ENCODE measurements around the gene ARPP19.

Gene ARPP19

DNA sequence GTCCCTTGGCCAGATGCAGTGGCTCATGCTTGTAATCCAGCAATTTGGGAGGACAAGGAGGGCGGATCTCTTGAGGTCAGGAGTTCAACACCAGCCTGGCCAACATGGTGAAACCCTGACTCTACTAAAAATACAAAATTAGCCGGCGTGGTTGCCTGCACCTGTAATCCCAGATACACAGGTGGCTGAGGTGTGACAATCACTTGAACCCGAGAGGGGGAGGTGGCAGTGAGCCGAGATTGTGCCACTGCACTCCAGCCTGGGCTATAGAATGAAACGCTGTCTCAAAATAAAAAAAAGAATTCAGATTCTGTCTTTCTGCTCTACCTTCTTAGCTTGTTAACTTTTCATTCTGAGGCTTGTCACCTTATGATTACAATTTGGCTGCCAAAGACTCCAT, 62.3 kb downstream of the ARPP19 start:
- no peak overlapping the region for H3K4me3 ChIP-seq (replicated peaks; ENCODE audit: insufficient read depth, low read length)
- TF ChIP-seq, protein P1, sequence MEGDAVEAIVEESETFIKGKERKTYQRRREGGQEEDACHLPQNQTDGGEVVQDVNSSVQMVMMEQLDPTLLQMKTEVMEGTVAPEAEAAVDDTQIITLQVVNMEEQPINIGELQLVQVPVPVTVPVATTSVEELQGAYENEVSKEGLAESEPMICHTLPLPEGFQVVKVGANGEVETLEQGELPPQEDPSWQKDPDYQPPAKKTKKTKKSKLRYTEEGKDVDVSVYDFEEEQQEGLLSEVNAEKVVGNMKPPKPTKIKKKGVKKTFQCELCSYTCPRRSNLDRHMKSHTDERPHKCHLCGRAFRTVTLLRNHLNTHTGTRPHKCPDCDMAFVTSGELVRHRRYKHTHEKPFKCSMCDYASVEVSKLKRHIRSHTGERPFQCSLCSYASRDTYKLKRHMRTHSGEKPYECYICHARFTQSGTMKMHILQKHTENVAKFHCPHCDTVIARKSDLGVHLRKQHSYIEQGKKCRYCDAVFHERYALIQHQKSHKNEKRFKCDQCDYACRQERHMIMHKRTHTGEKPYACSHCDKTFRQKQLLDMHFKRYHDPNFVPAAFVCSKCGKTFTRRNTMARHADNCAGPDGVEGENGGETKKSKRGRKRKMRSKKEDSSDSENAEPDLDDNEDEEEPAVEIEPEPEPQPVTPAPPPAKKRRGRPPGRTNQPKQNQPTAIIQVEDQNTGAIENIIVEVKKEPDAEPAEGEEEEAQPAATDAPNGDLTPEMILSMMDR (IDR thresholded peaks at IDR 0.05; ENCODE audit: insufficient read depth, low read length) = no peak
- no peak for TF ChIP-seq GABPA (IDR thresholded peaks at IDR 0.05; ENCODE audit: low read depth)
- TF ChIP-seq POLR2AphosphoS5 (IDR thresholded peaks at IDR 0.05; ENCODE audit: low read depth) = no peak
- H3K27ac ChIP-seq (replicated peaks) = no peak overlapping the region
- DNase-seq (ENCODE audit: low read depth in 1 of 2, low spot score in 1 of 2) = no peak
- H3K27me3 ChIP-seq (ENCODE audit: insufficient read depth, poor library complexity, severe bottlenecking) = no peaks in the 10 kb centered on the region

GRCh38 chr15:52505151-52505550, 63.7 kb downstream of the ARPP19 start:
- TF ChIP-seq SPI1 (IDR thresholded peaks at IDR 0.05; ENCODE audit: borderline replicate concordance, low read depth) (no peak), REST (IDR thresholded peaks at IDR 0.05; ENCODE audit: insufficient replicate concordance, low read depth) (no peak), GABPA (IDR thresholded peaks at IDR 0.05; ENCODE audit: low read depth) (no peak), POLR2AphosphoS5 (IDR thresholded peaks at IDR 0.05; ENCODE audit: low read depth) (no peak)
- TF ChIP-seq, protein P1 (IDR thresholded peaks at IDR 0.05; ENCODE audit: insufficient read depth, low read length) = no peak
- H3K4me3 ChIP-seq (replicated peaks; ENCODE audit: insufficient read depth, low read length) = no peak overlapping the region
- H3K27ac ChIP-seq (replicated peaks) = no peak overlapping the region
- no peaks in the 10 kb centered on the region for H3K27me3 ChIP-seq (ENCODE audit: insufficient read depth, poor library complexity, severe bottlenecking)
- peak; percentile 28 to 67 for DNase-seq (ENCODE audit: low read depth in 1 of 2, low spot score in 1 of 2)

DNA sequence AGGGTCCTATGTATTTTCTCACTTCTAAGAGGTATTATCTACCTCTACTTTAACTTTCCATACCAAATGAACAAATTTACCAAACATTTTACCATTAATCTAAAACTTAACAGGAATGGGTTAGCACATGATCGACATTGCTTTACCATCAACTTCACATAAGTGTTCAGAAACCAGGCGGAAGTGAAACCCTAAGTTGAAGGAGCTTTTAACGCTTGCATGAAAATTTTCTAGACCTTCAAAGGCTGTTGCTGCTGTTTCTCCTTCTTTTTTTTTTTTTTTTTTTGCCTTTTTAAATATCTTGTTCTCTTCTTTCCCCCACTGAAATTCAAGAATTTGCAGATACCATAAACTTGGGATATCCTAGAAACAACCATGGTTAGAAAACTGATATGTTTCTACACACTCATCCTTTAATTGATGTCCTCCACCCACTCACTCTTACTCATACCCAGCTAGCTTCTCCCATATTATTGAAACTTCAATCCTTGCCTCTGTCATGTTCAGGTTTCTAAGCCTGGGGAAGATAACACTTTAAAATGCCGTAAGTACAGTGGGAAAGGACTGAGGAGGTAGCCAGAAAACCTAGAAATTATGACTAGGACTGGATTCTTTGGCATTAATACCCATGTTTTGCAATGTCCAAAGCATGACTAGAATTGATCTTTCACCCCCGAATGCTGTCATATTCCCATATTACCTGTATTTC, 64.9 kb downstream of the ARPP19 start:
- Histone ChIP-seq H3K4me3 (replicated peaks; ENCODE audit: insufficient read depth, low read length) (no peak overlapping the region), H3K27me3 (ENCODE audit: insufficient read depth, poor library complexity, severe bottlenecking) (no peaks in the 10 kb centered on the region), H3K27ac (replicated peaks) (no peak overlapping the region)
- TF ChIP-seq GABPA (IDR thresholded peaks at IDR 0.05; ENCODE audit: low read depth) (no peak), POLR2AphosphoS5 (IDR thresholded peaks at IDR 0.05; ENCODE audit: low read depth) (no peak)
- DNase-seq (ENCODE audit: low read depth in 1 of 2, low spot score in 1 of 2) = peak in 1 of 2 experiments; percentile 34

DNA sequence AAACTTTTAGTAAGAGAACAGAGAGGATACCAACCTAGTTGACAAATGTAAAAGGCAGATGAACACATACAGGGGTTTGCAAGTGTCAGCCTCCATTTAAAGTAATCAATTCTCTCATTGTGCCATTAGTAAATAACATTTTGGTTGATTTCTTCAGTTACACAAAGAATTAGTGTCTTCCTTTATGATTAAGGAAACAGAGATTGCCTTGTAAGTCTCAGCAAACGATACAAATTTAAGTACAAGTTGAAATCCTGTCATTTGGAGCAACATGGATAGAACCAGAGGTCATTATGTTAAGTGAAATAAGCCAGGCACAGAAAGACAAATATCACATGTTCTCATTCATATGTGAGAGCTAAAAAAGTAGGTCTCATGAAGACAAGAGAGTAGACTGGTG, 66.2 kb downstream of the ARPP19 start:
- no peak overlapping the region for H3K27ac ChIP-seq (replicated peaks)
- DNase-seq (ENCODE audit: low read depth in 1 of 2, low spot score in 1 of 2) = no peak
- no peaks in the 10 kb centered on the region for H3K27me3 ChIP-seq (ENCODE audit: insufficient read depth, poor library complexity, severe bottlenecking)
- no peak for TF ChIP-seq GABPA (IDR thresholded peaks at IDR 0.05; ENCODE audit: low read depth)
- TF ChIP-seq, protein P1 (IDR thresholded peaks at IDR 0.05; ENCODE audit: insufficient read depth, low read length) = no peak
- TF ChIP-seq REST (IDR thresholded peaks at IDR 0.05; ENCODE audit: insufficient replicate concordance, low read depth) = no peak
- no peak for TF ChIP-seq POLR2AphosphoS5 (IDR thresholded peaks at IDR 0.05; ENCODE audit: low read depth)
- TF ChIP-seq SPI1 (IDR thresholded peaks at IDR 0.05; ENCODE audit: borderline replicate concordance, low read depth) = no peak
- H3K4me3 ChIP-seq (replicated peaks; ENCODE audit: insufficient read depth, low read length) = no peak overlapping the region
